ENCODE measurements around the gene TBX20. TPM values are rescaled to one million over a fixed set of nuclear protein-coding genes. Genes with fewer than 3 reads are reported as not detected.

Gene TBX20
- total RNA-seq, 1 experiment from 2014 or later, result 2.5 TPM

GRCh38 chr7:35258868-35259522 is 5.1 kb upstream of the TBX20 start:
- CTCF ChIA-PET, result no interaction called here
- peaks cover 3% of the 10 kb centered on the region for H3K27me3 Mint-ChIP-seq (ENCODE audit: insufficient read depth, unreplicated experiment)
- no peaks in the 10 kb centered on the region for H3K4me1 Mint-ChIP-seq (ENCODE audit: low read depth, unreplicated experiment)
- BruUV-seq (replicated peaks), result no TSS peak
- no peaks in the 10 kb centered on the region for H3K36me3 ChIP-seq (ENCODE audit: control insufficient read depth, insufficient read depth, low read length)
- no peaks in the 10 kb centered on the region for H3K9me3 Mint-ChIP-seq (ENCODE audit: unreplicated experiment)
- intact Hi-C loops (cut with micrococcal nuclease; ENCODE audit: unreplicated experiment), result no loop called here
- TF ChIP-seq, protein P1, sequence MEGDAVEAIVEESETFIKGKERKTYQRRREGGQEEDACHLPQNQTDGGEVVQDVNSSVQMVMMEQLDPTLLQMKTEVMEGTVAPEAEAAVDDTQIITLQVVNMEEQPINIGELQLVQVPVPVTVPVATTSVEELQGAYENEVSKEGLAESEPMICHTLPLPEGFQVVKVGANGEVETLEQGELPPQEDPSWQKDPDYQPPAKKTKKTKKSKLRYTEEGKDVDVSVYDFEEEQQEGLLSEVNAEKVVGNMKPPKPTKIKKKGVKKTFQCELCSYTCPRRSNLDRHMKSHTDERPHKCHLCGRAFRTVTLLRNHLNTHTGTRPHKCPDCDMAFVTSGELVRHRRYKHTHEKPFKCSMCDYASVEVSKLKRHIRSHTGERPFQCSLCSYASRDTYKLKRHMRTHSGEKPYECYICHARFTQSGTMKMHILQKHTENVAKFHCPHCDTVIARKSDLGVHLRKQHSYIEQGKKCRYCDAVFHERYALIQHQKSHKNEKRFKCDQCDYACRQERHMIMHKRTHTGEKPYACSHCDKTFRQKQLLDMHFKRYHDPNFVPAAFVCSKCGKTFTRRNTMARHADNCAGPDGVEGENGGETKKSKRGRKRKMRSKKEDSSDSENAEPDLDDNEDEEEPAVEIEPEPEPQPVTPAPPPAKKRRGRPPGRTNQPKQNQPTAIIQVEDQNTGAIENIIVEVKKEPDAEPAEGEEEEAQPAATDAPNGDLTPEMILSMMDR (IDR thresholded peaks at IDR 0.05; ENCODE audit: insufficient read depth in 1 of 2, low read depth in 1 of 2, low read length in 1 of 2, severe bottlenecking in 1 of 2, unreplicated experiment in 1 of 2), result no peak
- H3K4me3 Mint-ChIP-seq (ENCODE audit: unreplicated experiment), result no peak overlapping the region
- no peaks in the 10 kb centered on the region for H3K4me1 ChIP-seq
- no peak overlapping the region for H3K27ac Mint-ChIP-seq (ENCODE audit: unreplicated experiment)
- POLR2A ChIA-PET, result no interaction called here
- no peaks in the 10 kb centered on the region for H3K9me3 ChIP-seq
- H3K36me3 Mint-ChIP-seq (ENCODE audit: insufficient read depth, unreplicated experiment), result no peaks in the 10 kb centered on the region
- no peak overlapping the region for H3K4me3 ChIP-seq (ENCODE audit: low read depth, low read length)
- DNase-seq, result no peak
- H3K27me3 ChIP-seq (replicated peaks; ENCODE audit: control insufficient read depth, insufficient read depth, low read length), result no peaks in the 10 kb centered on the region

- POLR2A ChIA-PET, result no interaction called here
These were observed 4.4 kb upstream of the TBX20 start for GRCh38 chr7:35258125-35258867.

GRCh38 chr7:35257251-35258124 is 3.6 kb upstream of the TBX20 start:
- H3K36me3 ChIP-seq (ENCODE audit: control insufficient read depth, insufficient read depth, low read length), result no peaks in the 10 kb centered on the region
- Mint-ChIP-seq H3K9me3 (ENCODE audit: unreplicated experiment) (no peaks in the 10 kb centered on the region), H3K36me3 (ENCODE audit: insufficient read depth, unreplicated experiment) (no peaks in the 10 kb centered on the region), H3K4me1 (ENCODE audit: low read depth, unreplicated experiment) (no peaks in the 10 kb centered on the region), H3K27ac (ENCODE audit: unreplicated experiment) (no peak overlapping the region), H3K4me3 (ENCODE audit: unreplicated experiment) (no peak overlapping the region), H3K27me3 (ENCODE audit: insufficient read depth, unreplicated experiment) (no peaks in the 10 kb centered on the region)
- H3K27me3 ChIP-seq (replicated peaks; ENCODE audit: control insufficient read depth, insufficient read depth, low read length), result no peaks in the 10 kb centered on the region
- no peaks in the 10 kb centered on the region for H3K4me1 ChIP-seq
- POLR2A ChIA-PET, result no interaction called here
- CTCF ChIA-PET, result no interaction called here
- no peak overlapping the region for H3K4me3 ChIP-seq (ENCODE audit: low read depth, low read length)
- intact Hi-C loops (cut with micrococcal nuclease; ENCODE audit: unreplicated experiment), result no loop called here
- TF ChIP-seq, protein P1 (IDR thresholded peaks at IDR 0.05; ENCODE audit: insufficient read depth in 1 of 2, low read depth in 1 of 2, low read length in 1 of 2, severe bottlenecking in 1 of 2, unreplicated experiment in 1 of 2), result no peak
- no TSS peak for BruUV-seq (replicated peaks)
- DNase-seq, result no peak
- H3K9me3 ChIP-seq, result no peaks in the 10 kb centered on the region

More at GRCh38 chr7:35258125-35258867, 4.4 kb upstream of the TBX20 start:
- CTCF ChIA-PET, result no interaction called here
- H3K27ac Mint-ChIP-seq (ENCODE audit: unreplicated experiment), result no peak overlapping the region
- H3K36me3 Mint-ChIP-seq (ENCODE audit: insufficient read depth, unreplicated experiment), result no peaks in the 10 kb centered on the region
- no peak for DNase-seq
- TF ChIP-seq, protein P1 (IDR thresholded peaks at IDR 0.05; ENCODE audit: insufficient read depth in 1 of 2, low read depth in 1 of 2, low read length in 1 of 2, severe bottlenecking in 1 of 2, unreplicated experiment in 1 of 2), result no peak
- H3K4me1 Mint-ChIP-seq (ENCODE audit: low read depth, unreplicated experiment), result no peaks in the 10 kb centered on the region
- intact Hi-C loops (cut with micrococcal nuclease; ENCODE audit: unreplicated experiment), result no loop called here
- H3K27me3 ChIP-seq (replicated peaks; ENCODE audit: control insufficient read depth, insufficient read depth, low read length), result no peaks in the 10 kb centered on the region
- no peak overlapping the region for H3K4me3 Mint-ChIP-seq (ENCODE audit: unreplicated experiment)
- H3K9me3 Mint-ChIP-seq (ENCODE audit: unreplicated experiment), result no peaks in the 10 kb centered on the region
- no peaks in the 10 kb centered on the region for H3K27me3 Mint-ChIP-seq (ENCODE audit: insufficient read depth, unreplicated experiment)
- BruUV-seq (replicated peaks), result no TSS peak
- no peak overlapping the region for H3K4me3 ChIP-seq (ENCODE audit: low read depth, low read length)
- H3K4me1 ChIP-seq, result no peaks in the 10 kb centered on the region
- H3K36me3 ChIP-seq (ENCODE audit: control insufficient read depth, insufficient read depth, low read length), result no peaks in the 10 kb centered on the region
- H3K9me3 ChIP-seq, result no peaks in the 10 kb centered on the region
